ENCODE measurements around the gene SERPINH1. TPM values are rescaled to one million over a fixed set of nuclear protein-coding genes. Genes with fewer than 3 reads are reported as not detected.

Gene SERPINH1
- total and polyA plus RNA-seq, 4 donors: 112 to 585 (median 287) TPM

DNA sequence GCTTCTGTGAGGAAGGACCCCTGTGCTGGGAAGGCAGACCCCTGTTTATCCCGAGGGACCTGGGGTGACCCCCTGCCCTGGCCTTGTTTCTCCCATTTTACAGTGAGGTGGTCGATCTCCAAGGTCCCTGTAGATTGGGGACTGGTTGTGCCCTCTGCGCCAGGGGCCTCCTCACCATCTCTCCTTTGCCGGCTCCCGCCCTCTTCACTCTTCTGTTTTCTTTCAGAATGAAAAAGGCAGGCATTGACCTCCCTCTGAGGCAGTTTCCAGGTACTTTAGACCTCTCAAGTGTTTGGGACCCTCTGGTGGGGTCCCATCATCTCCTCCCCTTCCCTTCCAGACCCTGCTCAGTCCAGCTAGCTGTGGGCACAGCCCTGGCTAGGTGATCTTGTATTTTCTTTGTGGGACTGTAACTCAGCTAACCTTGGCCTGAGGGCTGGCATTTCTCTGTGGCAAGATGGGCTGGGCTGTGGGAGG lies 1.5 kb downstream of the SERPINH1 start:
- H3K9ac ChIP-seq (ENCODE audit: insufficient read depth in 1 of 2, low read length in 2 of 2): peak overlapping the region; percentile 67 to 87
- peak overlapping the region; percentile 76 for H3K4me3 ChIP-seq
- peaks cover 9 to 26% (median 18%) of the 10 kb centered on the region in 4 donors for H3K36me3 ChIP-seq (ENCODE audit: control insufficient read depth in 4 of 4, insufficient read depth in 4 of 4, low read length in 4 of 4)
- ATAC-seq (ENCODE audit: insufficient read depth, low FRiP score) (no peak), DNase-seq (no peak)
- H3K9me3 ChIP-seq (ENCODE audit: control insufficient read depth in 4 of 4, insufficient read depth in 3 of 4, low read length in 3 of 4): no peaks in the 10 kb centered on the region
- peaks cover 12 to 51% (median 29%) of the 10 kb centered on the region in 5 donors for H3K4me1 ChIP-seq (ENCODE audit: control insufficient read depth in 5 of 5, insufficient read depth in 5 of 5, low read length in 5 of 5)
- TF ChIP-seq, protein P1, sequence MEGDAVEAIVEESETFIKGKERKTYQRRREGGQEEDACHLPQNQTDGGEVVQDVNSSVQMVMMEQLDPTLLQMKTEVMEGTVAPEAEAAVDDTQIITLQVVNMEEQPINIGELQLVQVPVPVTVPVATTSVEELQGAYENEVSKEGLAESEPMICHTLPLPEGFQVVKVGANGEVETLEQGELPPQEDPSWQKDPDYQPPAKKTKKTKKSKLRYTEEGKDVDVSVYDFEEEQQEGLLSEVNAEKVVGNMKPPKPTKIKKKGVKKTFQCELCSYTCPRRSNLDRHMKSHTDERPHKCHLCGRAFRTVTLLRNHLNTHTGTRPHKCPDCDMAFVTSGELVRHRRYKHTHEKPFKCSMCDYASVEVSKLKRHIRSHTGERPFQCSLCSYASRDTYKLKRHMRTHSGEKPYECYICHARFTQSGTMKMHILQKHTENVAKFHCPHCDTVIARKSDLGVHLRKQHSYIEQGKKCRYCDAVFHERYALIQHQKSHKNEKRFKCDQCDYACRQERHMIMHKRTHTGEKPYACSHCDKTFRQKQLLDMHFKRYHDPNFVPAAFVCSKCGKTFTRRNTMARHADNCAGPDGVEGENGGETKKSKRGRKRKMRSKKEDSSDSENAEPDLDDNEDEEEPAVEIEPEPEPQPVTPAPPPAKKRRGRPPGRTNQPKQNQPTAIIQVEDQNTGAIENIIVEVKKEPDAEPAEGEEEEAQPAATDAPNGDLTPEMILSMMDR (IDR thresholded peaks at IDR 0.05; ENCODE audit: control extremely low read depth, extremely low read depth): no peak
- peak overlapping the region; percentile 88 to 98 for H3K27ac ChIP-seq (ENCODE audit: low read depth in 1 of 2, low read length in 1 of 2)
- 28 to 64% methylated on average over 5 of the region's 5 CpGs for WGBS, 2 donors
- no peaks in the 10 kb centered on the region for H3K27me3 ChIP-seq (ENCODE audit: control insufficient read depth in 3 of 3, insufficient read depth in 3 of 3, low read length in 2 of 3)

DNA sequence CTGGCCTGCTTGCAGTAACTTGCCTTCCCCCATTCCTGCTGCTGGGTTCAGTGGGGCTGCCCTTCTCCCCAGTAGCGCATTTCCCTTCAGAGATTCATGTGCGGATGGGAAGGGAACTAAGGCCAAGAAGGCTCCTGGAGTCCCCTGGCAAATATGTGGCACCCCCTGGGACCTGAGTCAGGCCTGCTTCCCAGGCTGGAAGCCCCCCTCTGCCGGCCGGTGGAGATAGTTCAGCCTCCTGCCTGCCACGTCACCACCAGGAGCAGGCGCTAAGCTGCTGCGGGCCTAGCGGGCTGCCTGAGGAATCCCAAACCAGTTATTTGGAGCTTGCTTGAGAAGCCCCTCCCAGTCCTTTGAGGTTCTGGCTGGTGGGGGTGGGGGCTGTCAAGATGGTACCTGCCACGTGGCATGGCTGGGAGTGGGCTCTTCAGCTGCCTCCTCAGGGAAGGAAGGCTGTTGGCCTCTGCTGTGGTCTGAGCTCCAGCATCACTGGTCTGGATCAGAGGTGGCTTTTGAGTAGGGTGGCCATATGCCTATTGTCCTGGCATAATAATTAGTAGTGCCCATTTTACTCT lies 2.0 kb downstream of the SERPINH1 start:
- peaks cover 7 to 45% (median 25%) of the 10 kb centered on the region in 5 donors for H3K4me1 ChIP-seq (ENCODE audit: control insufficient read depth in 5 of 5, insufficient read depth in 5 of 5, low read length in 5 of 5)
- H3K36me3 ChIP-seq (ENCODE audit: control insufficient read depth in 4 of 4, insufficient read depth in 4 of 4, low read length in 4 of 4): peaks cover 14 to 31% (median 24%) of the 10 kb centered on the region in 4 donors
- peak overlapping the region; percentile 44 to 87 for H3K9ac ChIP-seq (ENCODE audit: insufficient read depth in 1 of 2, low read length in 2 of 2)
- TF ChIP-seq, protein P1 (IDR thresholded peaks at IDR 0.05; ENCODE audit: control extremely low read depth, extremely low read depth): no peak
- peak overlapping the region; percentile 88 to 98 for H3K27ac ChIP-seq (ENCODE audit: low read depth in 1 of 2, low read length in 1 of 2)
- DNase-seq: peak; percentile 79 to 87 (median 83)
- 36 to 64% methylated on average over 9 of the region's 9 CpGs for WGBS, 2 donors
- no peaks in the 10 kb centered on the region for H3K27me3 ChIP-seq (ENCODE audit: control insufficient read depth in 3 of 3, insufficient read depth in 3 of 3, low read length in 2 of 3)
- ATAC-seq (ENCODE audit: insufficient read depth, low FRiP score): no peak
- H3K9me3 ChIP-seq (ENCODE audit: control insufficient read depth in 4 of 4, insufficient read depth in 3 of 4, low read length in 3 of 4): no peaks in the 10 kb centered on the region
- peak overlapping the region; percentile 76 for H3K4me3 ChIP-seq

DNA sequence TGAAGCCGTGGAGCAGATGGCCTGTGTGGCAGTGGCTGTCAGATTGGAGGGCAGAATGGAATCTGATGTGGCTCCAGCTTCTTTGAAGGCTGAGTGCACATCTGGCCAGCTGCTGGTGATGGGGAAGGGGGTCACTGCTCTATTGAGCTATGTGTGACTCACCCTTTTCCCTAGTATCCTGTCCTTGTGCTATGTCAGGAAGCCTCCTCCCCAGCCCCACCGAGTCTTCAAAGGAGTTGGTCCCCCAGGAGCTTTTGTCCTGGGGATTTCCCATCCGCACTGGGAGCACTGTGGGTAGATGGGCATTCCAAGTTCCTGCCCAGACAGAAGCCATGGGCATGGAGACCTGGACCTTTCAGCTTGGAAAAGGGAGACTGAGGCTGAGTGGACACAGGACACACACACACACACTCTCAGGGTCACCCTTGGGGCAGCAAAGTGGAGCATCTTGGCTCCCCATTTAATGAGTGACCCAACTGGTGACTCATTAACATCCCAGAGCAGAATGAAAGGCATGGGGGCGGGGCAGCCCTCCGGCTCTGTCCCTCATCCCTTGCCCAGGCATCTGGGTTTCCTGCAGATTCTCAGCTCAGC lies 3.3 kb downstream of the SERPINH1 start:
- peak overlapping the region; percentile 88 to 98 for H3K27ac ChIP-seq (ENCODE audit: low read depth in 1 of 2, low read length in 1 of 2)
- ATAC-seq (ENCODE audit: insufficient read depth, low FRiP score) (no peak), DNase-seq (no peak)
- TF ChIP-seq, protein P1 (IDR thresholded peaks at IDR 0.05; ENCODE audit: control extremely low read depth, extremely low read depth): no peak
- H3K9ac ChIP-seq (ENCODE audit: insufficient read depth in 1 of 2, low read length in 2 of 2): peak overlapping the region in 1 of 2 donors; percentile 5
- H3K4me3 ChIP-seq: no peak overlapping the region
- no peaks in the 10 kb centered on the region for H3K9me3 ChIP-seq (ENCODE audit: control insufficient read depth in 4 of 4, insufficient read depth in 3 of 4, low read length in 3 of 4)
- H3K36me3 ChIP-seq (ENCODE audit: control insufficient read depth in 4 of 4, insufficient read depth in 4 of 4, low read length in 4 of 4): peaks cover 19 to 40% (median 33%) of the 10 kb centered on the region in 4 donors
- 43 to 61% methylated on average over 5 of the region's 5 CpGs for WGBS, 2 donors
- peaks cover 7 to 36% (median 20%) of the 10 kb centered on the region in 5 donors for H3K4me1 ChIP-seq (ENCODE audit: control insufficient read depth in 5 of 5, insufficient read depth in 5 of 5, low read length in 5 of 5)
- no peaks in the 10 kb centered on the region for H3K27me3 ChIP-seq (ENCODE audit: control insufficient read depth in 3 of 3, insufficient read depth in 3 of 3, low read length in 2 of 3)

All from lung (tissue), 12 donors.